ENCODE results near the gene LRRN4CL. TPM values are rescaled to one million over a fixed set of nuclear protein-coding genes. Genes with fewer than 3 reads are reported as not detected.
"Not testable (repeated sequence)": the region's sequence is repeated elsewhere in the genome, so short reads cannot be mapped to it uniquely, and the experiment has no call there.

LRRN4CL gene
- total and polyA plus RNA-seq, 2 of the 8 experiments (the other 6 are each of a cell fraction or from before 2014, with no cell fraction given): 0.05 to 0.26 TPM

DNA sequence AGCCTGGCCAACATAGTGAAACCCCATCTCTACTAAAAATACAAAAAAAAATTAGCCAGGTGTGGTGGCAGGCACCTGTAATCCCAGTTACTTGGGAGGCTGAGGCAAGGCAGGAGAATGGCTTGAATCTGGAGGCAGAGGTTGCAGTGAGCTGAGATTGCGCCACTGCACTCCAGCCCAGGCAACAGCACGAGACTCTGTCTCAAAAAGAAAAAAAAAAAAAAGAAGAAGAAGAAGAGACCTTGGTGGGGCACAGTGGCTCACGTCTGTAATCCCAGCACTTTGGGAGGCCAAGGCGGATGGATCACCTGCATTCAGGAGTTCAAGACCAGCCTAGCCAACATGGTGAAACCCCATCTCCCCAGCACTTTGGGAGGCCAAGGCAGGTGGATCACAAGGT, 14.6 kb upstream of the LRRN4CL start:
- H4K5ac ChIP-seq (ENCODE audit: insufficient read length, low read depth, low read length); H3K56ac ChIP-seq (replicated peaks; ENCODE audit: insufficient read length, low read depth, low read length); H4K91ac ChIP-seq (replicated peaks; ENCODE audit: insufficient read length, low read length); H2BK120ac ChIP-seq (replicated peaks; ENCODE audit: low read depth, low read length); H3K27me3 ChIP-seq (replicated peaks in 1 of 4; ENCODE audit: control insufficient read depth in 3 of 4, extremely low read depth in 1 of 4, insufficient read depth in 3 of 4, low read length in 3 of 4); DNase-seq (ENCODE audit: low read depth in 1 of 2, low spot score in 2 of 2); H3K9ac ChIP-seq (replicated peaks in 1 of 4; ENCODE audit: extremely low read depth in 1 of 4, low read depth in 3 of 4, low read length in 3 of 4); H2BK20ac ChIP-seq (ENCODE audit: low read length); H3K23ac ChIP-seq (ENCODE audit: insufficient read length); H3K79me2 ChIP-seq (ENCODE audit: control insufficient read depth in 1 of 2, insufficient read depth in 2 of 2, low read length in 2 of 2); H3K14ac ChIP-seq (ENCODE audit: insufficient read length); H2AFZ ChIP-seq (ENCODE audit: low read length); H3K27ac ChIP-seq (ENCODE audit: low read depth, low read length); H4K20me1 ChIP-seq (replicated peaks in 1 of 2; ENCODE audit: control insufficient read depth in 1 of 2, insufficient read depth in 2 of 2, low read length in 2 of 2); H2AK5ac ChIP-seq (ENCODE audit: low read depth, low read length); H2BK12ac ChIP-seq (ENCODE audit: low read depth, low read length); H2BK5ac ChIP-seq (ENCODE audit: low read depth, low read length); H3K9me3 ChIP-seq (ENCODE audit: insufficient read depth in 2 of 2, low read depth in 1 of 2, low read length in 1 of 2); H3K18ac ChIP-seq (ENCODE audit: extremely low read depth, low read length); H3K4me2 ChIP-seq (ENCODE audit: insufficient read depth in 1 of 2, low read depth in 2 of 2, low read length in 2 of 2); H2BK15ac ChIP-seq (ENCODE audit: low read length); H4K8ac ChIP-seq (ENCODE audit: extremely low read depth, insufficient read depth, low read length); FAIRE-seq; H3K4ac ChIP-seq (replicated peaks; ENCODE audit: insufficient read length, low read depth, low read length); H3K79me1 ChIP-seq (ENCODE audit: low read depth, low read length); H3K4me3 ChIP-seq (ENCODE audit: extremely low read depth in 1 of 4, insufficient read depth in 2 of 4, low read depth in 3 of 4, low read length in 4 of 4): not testable (repeated sequence)
- Histone ChIP-seq H3K23me2 (ENCODE audit: low read depth, low read length) (peaks cover 14% of the 10 kb centered on the region), H3K36me3 (ENCODE audit: control insufficient read depth in 2 of 4, insufficient read depth in 4 of 4, low read length in 3 of 4) (peaks cover 0 to 11% (median 6%) of the 10 kb centered on the region in 4 experiments; a peak in 5 of 8 replicates), H3K4me1 (replicated peaks in 1 of 4; ENCODE audit: control insufficient read depth in 3 of 4, insufficient read depth in 4 of 4, low read length in 3 of 4) (peaks cover 7 to 26% (median 13%) of the 10 kb centered on the region in 4 experiments)
- CTCF ChIA-PET (ENCODE audit: partially characterized antibody): interaction anchor here (1.6 to 6.1 kb wide), 3 partner anchors 9 to 14 kb away, joined by 7 to 35 read pairs (median 8); partner anchors contain the start of gene LRRN4CL
- POLR2A ChIA-PET (ENCODE audit: partially characterized antibody): interaction anchor here (0.7 to 61.4 kb wide), 6 partner anchors 10 to 152 kb away, joined by 3 to 2041 read pairs (median 4); partner anchors contain the start of genes C11orf98, CSKMT, GANAB and INTS5
- no CpG with 5 or more reads among the region's 4 CpGs for WGBS, 2 experiments (ENCODE audit: extremely low coverage in 1 of 2, insufficient coverage in 1 of 2, insufficient read length in 1 of 2, insufficient replicate concordance in 2 of 2, low coverage in 1 of 2, low lambda C conversion rate in 2 of 2, missing lambda C conversion rate in 1 of 2)

All from H1 (cell line).